ENCODE measurements around the gene CAV2.

DNA sequence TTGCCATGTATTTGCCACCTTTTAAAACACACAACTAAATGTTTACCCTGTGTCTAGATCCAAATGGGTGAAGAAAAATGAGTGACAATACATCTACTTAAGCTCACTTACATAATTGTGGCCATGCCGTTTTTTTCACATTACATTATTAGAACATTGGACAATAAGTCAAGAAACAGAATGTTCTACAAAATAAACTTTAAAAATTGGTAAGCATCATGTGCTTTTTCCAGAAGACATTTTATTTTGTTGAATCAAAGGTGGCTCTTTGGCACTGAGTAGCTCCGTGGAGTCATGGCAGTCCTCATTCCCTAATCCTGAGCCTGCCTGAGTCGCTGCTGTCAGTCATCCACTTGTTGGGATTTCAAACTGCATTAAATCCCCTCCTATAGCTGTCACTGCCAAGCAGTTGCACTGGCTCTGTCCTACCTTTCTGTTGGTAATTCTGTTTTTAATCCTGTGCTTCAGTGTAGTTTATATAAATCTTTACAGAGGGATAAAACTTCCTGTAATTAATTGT is 57.6 kb downstream of the CAV2 start:
- TF ChIP-seq, protein P1, sequence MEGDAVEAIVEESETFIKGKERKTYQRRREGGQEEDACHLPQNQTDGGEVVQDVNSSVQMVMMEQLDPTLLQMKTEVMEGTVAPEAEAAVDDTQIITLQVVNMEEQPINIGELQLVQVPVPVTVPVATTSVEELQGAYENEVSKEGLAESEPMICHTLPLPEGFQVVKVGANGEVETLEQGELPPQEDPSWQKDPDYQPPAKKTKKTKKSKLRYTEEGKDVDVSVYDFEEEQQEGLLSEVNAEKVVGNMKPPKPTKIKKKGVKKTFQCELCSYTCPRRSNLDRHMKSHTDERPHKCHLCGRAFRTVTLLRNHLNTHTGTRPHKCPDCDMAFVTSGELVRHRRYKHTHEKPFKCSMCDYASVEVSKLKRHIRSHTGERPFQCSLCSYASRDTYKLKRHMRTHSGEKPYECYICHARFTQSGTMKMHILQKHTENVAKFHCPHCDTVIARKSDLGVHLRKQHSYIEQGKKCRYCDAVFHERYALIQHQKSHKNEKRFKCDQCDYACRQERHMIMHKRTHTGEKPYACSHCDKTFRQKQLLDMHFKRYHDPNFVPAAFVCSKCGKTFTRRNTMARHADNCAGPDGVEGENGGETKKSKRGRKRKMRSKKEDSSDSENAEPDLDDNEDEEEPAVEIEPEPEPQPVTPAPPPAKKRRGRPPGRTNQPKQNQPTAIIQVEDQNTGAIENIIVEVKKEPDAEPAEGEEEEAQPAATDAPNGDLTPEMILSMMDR (IDR thresholded peaks at IDR 0.05): no peak
- no peak for TF ChIP-seq ZFX (IDR thresholded peaks at IDR 0.05; ENCODE audit: borderline replicate concordance)
